Suprapubic skin (tissue), 4 donors: ENCODE measurements around the gene TTC38. TPM values are rescaled to one million over a fixed set of nuclear protein-coding genes. Genes with fewer than 3 reads are reported as not detected.

Source experiments
- DNase-seq, 2 donors: peaks; one replicate each; pipeline ENCODE4 v3.0.0-alpha.2; 2019; ENCODE audit warnings: low spot score in 2 of 2
- H3K27ac ChIP-seq: fragments of 200-600 bp; sonication (generic); one replicate; pipeline ENCODE4 v1.5.1; 2019
- H3K27me3 ChIP-seq: fragments of 200-600 bp; sonication (generic); one replicate; pipeline ENCODE4 v1.5.1; 2019
- H3K36me3 ChIP-seq: fragments of 200-600 bp; sonication (generic); one replicate; pipeline ENCODE4 v1.5.1; 2019
- H3K4me1 ChIP-seq: fragments of 200-600 bp; sonication (generic); one replicate; pipeline ENCODE4 v1.5.1; 2019
- H3K4me3 ChIP-seq: fragments of 200-600 bp; sonication (generic); one replicate; pipeline ENCODE4 v1.5.1; 2019; ENCODE audit warnings: mild to moderate bottlenecking
- H3K9me3 ChIP-seq: fragments of 200-600 bp; sonication (generic); one replicate; pipeline ENCODE4 v1.5.1; 2019
- CTCF ChIP-seq, 2 donors: fragments of 200-600 bp in 1 of 2; fragments of 450-650 bp in 1 of 2; sonication (generic) in 1 of 2; IDR thresholded peaks; one replicate each; pipeline ENCODE4 v1.5.1; 2016 to 2019; ENCODE audit warnings: antibody characterized with exemption in 2 of 2, mild to moderate bottlenecking in 1 of 2, moderate library complexity in 1 of 2
- EP300 ChIP-seq: sonication (generic); formaldehyde crosslinking; IDR thresholded peaks from one replicate; pipeline ENCODE4 v1.6.1; 2017; ENCODE audit warnings: antibody characterized with exemption
- POLR2A ChIP-seq, 2 donors: fragments of 450-650 bp; IDR thresholded peaks; one replicate each; pipeline ENCODE4 v1.6.1; 2017; ENCODE audit warnings: antibody characterized with exemption in 2 of 2, mild to moderate bottlenecking in 2 of 2, moderate library complexity in 2 of 2
- POLR2AphosphoS5 ChIP-seq, 3 donors: sonication (generic); formaldehyde crosslinking; IDR thresholded peaks; one replicate each; pipeline ENCODE4 v1.6.1; 2017; ENCODE audit warnings: antibody characterized with exemption in 3 of 3
- WGBS: methylation state at CpG from one replicate; pipeline ENCODE4 v1.1.5; 2018; 5-methylcytosine and 5-hydroxymethylcytosine counted together
- total RNA-seq, 4 donors: library from RNA; depleted of rRNA; stranded (reverse); fragments of >200 nt; gene quantifications; one replicate each; pipeline ENCODE4 v1.1.0, GENCODE V29; 2016

The TTC38 gene
- total RNA-seq, 4 donors from 2014 or later: 18.6 to 42.6 (median 35.4) TPM

DNA sequence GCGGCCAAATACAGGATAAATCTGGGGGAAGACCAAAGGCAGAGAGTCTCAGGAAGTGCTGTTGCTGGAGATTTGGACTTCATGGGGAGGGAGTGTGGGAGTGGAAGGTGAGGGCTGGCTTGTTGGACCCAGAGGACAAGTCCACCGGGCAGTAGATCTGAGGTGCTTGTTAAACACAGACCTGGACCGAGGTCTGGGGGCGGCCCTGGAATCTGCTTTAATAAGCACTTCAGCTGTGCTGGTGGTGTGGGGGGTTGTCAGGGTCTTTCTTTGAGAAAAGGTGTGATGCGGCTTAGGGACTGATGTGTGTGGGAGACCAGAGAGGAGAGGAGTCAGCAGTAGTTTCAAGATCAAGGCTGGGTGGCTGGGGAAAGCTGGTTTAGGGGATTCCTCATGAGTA, 72.1 kb downstream of the TTC38 start:
- H3K36me3 ChIP-seq: peaks cover 70% of the 10 kb centered on the region
- no peak overlapping the region for H3K27ac ChIP-seq
- WGBS: 92% methylated on average over 5 of the region's 5 CpGs
- no peaks in the 10 kb centered on the region for H3K9me3 ChIP-seq
- no peak for TF ChIP-seq EP300
- no peak for TF ChIP-seq POLR2A (IDR thresholded peaks at IDR 0.05)
- no peak for TF ChIP-seq POLR2AphosphoS5 (IDR thresholded peaks at IDR 0.05)
- no peak for TF ChIP-seq CTCF (IDR thresholded peaks at IDR 0.05)
- no peak for DNase-seq
- H3K27me3 ChIP-seq: no peaks in the 10 kb centered on the region
- H3K4me1 ChIP-seq: peaks cover 17% of the 10 kb centered on the region
- H3K4me3 ChIP-seq: no peak overlapping the region

DNA sequence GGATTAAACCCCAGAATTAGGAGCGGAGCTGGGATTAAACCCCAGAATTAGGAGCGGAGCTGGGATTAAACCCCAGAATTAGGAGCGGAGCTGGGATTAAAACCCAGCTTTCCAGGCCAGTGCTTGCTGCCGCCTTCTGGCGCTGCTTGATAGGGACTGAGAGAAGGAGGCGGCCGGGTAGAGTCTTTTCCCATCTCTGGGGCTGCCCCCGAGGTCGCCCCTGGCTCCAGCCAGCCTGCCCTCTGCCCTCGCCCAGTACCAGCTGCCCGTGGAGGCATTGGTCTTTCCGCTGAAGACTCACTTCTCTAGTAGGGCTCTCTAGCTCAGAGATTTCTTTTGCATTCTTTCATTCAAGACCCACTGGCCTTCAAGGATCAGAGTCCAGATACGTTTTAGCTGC, 72.9 kb downstream of the TTC38 start:
- H3K4me3 ChIP-seq: no peak overlapping the region
- no peak for DNase-seq
- 88% methylated on average over 13 of the region's 13 CpGs for WGBS
- no peak for TF ChIP-seq POLR2AphosphoS5 (IDR thresholded peaks at IDR 0.05)
- TF ChIP-seq EP300: no peak
- no peak for TF ChIP-seq CTCF (IDR thresholded peaks at IDR 0.05)
- no peak for TF ChIP-seq POLR2A (IDR thresholded peaks at IDR 0.05)
- H3K27me3 ChIP-seq: no peaks in the 10 kb centered on the region
- H3K27ac ChIP-seq: no peak overlapping the region
- H3K4me1 ChIP-seq: peaks cover 16% of the 10 kb centered on the region
- H3K36me3 ChIP-seq: peaks cover 77% of the 10 kb centered on the region
- no peaks in the 10 kb centered on the region for H3K9me3 ChIP-seq

Other genes starting within 250 kb of the TTC38 start
- 10 to 100 TPM; 18.7 to 53.8 (median 32.0) TPM for gene PPARA, start 117.5 kb upstream of the TTC38 start, total RNA-seq
- gene CDPF1, start 17.7 kb upstream of the TTC38 start, total RNA-seq: 10 to 100 TPM in 2 of 4 donors, 1 to 10 TPM in 2; 3.9 to 13.4 (median 9.5) TPM
- under 1 TPM in 3 of 4 donors, not detected in 1; 0.11 to 0.34 (median 0.34) TPM for gene PKDREJ, start 4.7 kb upstream of the TTC38 start, total RNA-seq
- 1 to 10 TPM in 3 of 4 donors, under 1 TPM in 1; 0.76 to 2.2 (median 1.8) TPM for gene GTSE1, start 28.9 kb downstream of the TTC38 start, total RNA-seq
- gene TRMU, start 67.7 kb downstream of the TTC38 start, total RNA-seq: 100 to 1,000 TPM in 1 of 4 donors, 10 to 100 TPM in 3; 28.3 to 109 (median 40.9) TPM